Frontal cortex (tissue), 4 donors: Measurements from ENCODE around the gene SPO11. TPM values are rescaled to one million over a fixed set of nuclear protein-coding genes. Genes with fewer than 3 reads are reported as not detected.

Experiments used
- DNase-seq, 2 donors: peaks; one replicate each; pipeline ENCODE4 v3.0.0; 2012; ENCODE audit warnings: low spot score in 2 of 2
- FAIRE-seq: peaks from 2 replicates; lab custom pipeline; 2012; peaks lifted over from hg19 to GRCh38; lab: Jason Lieb, UNC
- total RNA-seq: library from RNA; depleted of rRNA; stranded (reverse); fragments of >200 nt; gene quantifications from one replicate; pipeline ENCODE4 v1.2.3, GENCODE V29; 2014
- donor health status: control.
- donor health status: control.
- donor health status: control.

The SPO11 gene
- total RNA-seq, 1 donor from 2014 or later, result not detected

GRCh38 chr20:57309544-57310115 lies 20.0 kb upstream of the SPO11 start:
- DNase-seq (peak in 1 of 2 donors; percentile 32), FAIRE-seq (no peak)

GRCh38 chr20:57310821-57311514 lies 18.6 kb upstream of the SPO11 start:
- FAIRE-seq, result no peak
- no peak for DNase-seq

GRCh38 chr20:57312138-57312537 lies 17.5 kb upstream of the SPO11 start:
- FAIRE-seq (no peak), DNase-seq (no peak)

GRCh38 chr20:57313230-57313629 lies 16.4 kb upstream of the SPO11 start:
- no peak for FAIRE-seq

GRCh38 chr20:57313951-57314350 lies 15.7 kb upstream of the SPO11 start:
- DNase-seq (no peak), FAIRE-seq (no peak)

More at GRCh38 chr20:57313230-57313629, 16.4 kb upstream of the SPO11 start:
- no peak for DNase-seq

GRCh38 chr20:57315083-57315975 lies 14.3 kb upstream of the SPO11 start:
- DNase-seq, result no peak
- no peak for FAIRE-seq

GRCh38 chr20:57315976-57316480 lies 13.6 kb upstream of the SPO11 start:
- FAIRE-seq (no peak), DNase-seq (no peak)

GRCh38 chr20:57316795-57317201 lies 12.8 kb upstream of the SPO11 start:
- DNase-seq (no peak), FAIRE-seq (no peak)

GRCh38 chr20:57317316-57317788 lies 12.3 kb upstream of the SPO11 start:
- DNase-seq (no peak), FAIRE-seq (no peak)

- no peak for DNase-seq
Observed at GRCh38 chr20:57317789-57318371, 11.7 kb upstream of the SPO11 start.

GRCh38 chr20:57319584-57319983 lies 10.0 kb upstream of the SPO11 start:
- DNase-seq, result no peak
- no peak for FAIRE-seq

More at GRCh38 chr20:57317789-57318371, 11.7 kb upstream of the SPO11 start:
- FAIRE-seq, result no peak

GRCh38 chr20:57320358-57320757 lies 9.2 kb upstream of the SPO11 start:
- DNase-seq, result no peak
- FAIRE-seq, result no peak

GRCh38 chr20:57321142-57321541 lies 8.5 kb upstream of the SPO11 start:
- DNase-seq (no peak), FAIRE-seq (no peak)

GRCh38 chr20:57322476-57322875 lies 7.1 kb upstream of the SPO11 start:
- FAIRE-seq (no peak), DNase-seq (no peak)

- FAIRE-seq, result no peak
- DNase-seq, result peak in 1 of 2 donors; percentile 44
Observed at GRCh38 chr20:57323034-57323433, 6.6 kb upstream of the SPO11 start.

- no peak for DNase-seq
Observed at GRCh38 chr20:57325632-57326356, 3.8 kb upstream of the SPO11 start.

GRCh38 chr20:57326667-57327455 lies 2.7 kb upstream of the SPO11 start:
- FAIRE-seq (no peak), DNase-seq (no peak)

More at GRCh38 chr20:57325632-57326356, 3.8 kb upstream of the SPO11 start:
- FAIRE-seq, result no peak

- no peak for FAIRE-seq
Observed at GRCh38 chr20:57327820-57328219, 1.8 kb upstream of the SPO11 start.

More at GRCh38 chr20:57327820-57328219, 1.8 kb upstream of the SPO11 start:
- no peak for DNase-seq
